Activated CD4-positive, alpha-beta T cell treated with anti-CD3 and anti-CD28 coated beads, Interleukin-2, Interleukin-4, amounts not matched to agents 100 ng/mL and 50 ng/mL, durations not matched to agents 16 hours and 8 hours (primary cell): Measurements from ENCODE around the gene SMIM27.
"Not testable (repeated sequence)": the region's sequence is repeated elsewhere in the genome, so short reads cannot be mapped to it uniquely, and the experiment has no call there.

Experiments
- DNase-seq: peaks from one replicate; pipeline ENCODE4 v3.0.0-alpha.2; 2020; ENCODE audit warnings: low spot score

The SMIM27 gene

GRCh38 chr9:32599021-32599420 is 46.9 kb downstream of the SMIM27 start:
- not testable (repeated sequence) for DNase-seq
